B cell (primary cell): ENCODE measurements around the gene NOG. TPM values are rescaled to one million over a fixed set of nuclear protein-coding genes. Genes with fewer than 3 reads are reported as not detected.

Source experiments
- ATAC-seq: fragments of 200-7000 bp; cut with Tn5 transposase; one replicate; pipeline ENCODE4 v1.10.0; 2021; ENCODE audit warnings: low read depth, mild to moderate bottlenecking, moderate number of reproducible peaks, moderate library complexity
- CTCF ChIA-PET: fragments of 350-600 bp; sonication (Branson Sonifier 250); formaldehyde crosslinking; loops from one replicate; lab custom pipeline; 2021; ENCODE audit warnings: antibody characterized with exemption, inconsistent platforms; lab: Charles Lee
- POLR2A ChIA-PET: fragments of 350-600 bp; sonication (Branson Sonifier 250); formaldehyde crosslinking; loops from one replicate; lab custom pipeline; 2021; ENCODE audit warnings: antibody characterized with exemption; lab: Charles Lee
- DNase-seq: peaks from one replicate; pipeline ENCODE4 v3.0.0; 2013
- H2AFZ ChIP-seq: 2 replicates; pipeline ENCODE4 v1.6.1; 2012; ENCODE audit warnings: mild to moderate bottlenecking, low read depth, low read length; ENCODE audit not compliant: insufficient read depth, poor library complexity, severe bottlenecking
- H3K27ac ChIP-seq, 2 donors: 1 replicate in 1 of 2; 2 replicates in 1 of 2; pipeline ENCODE4 v1.5.1; 2012 to 2013; ENCODE audit warnings: low read length in 2 of 2, mild to moderate bottlenecking in 2 of 2, moderate library complexity in 1 of 2
- H3K27me3 ChIP-seq, 4 experiments: fragments of 200-600 bp in 1 of 4; sonication (generic) in 1 of 4; replicated peaks in 1 of 4; 1 replicate in 2 of 4; 2 replicates in 2 of 4; pipeline versions ENCODE4 v1.6.1 to v1.7.0; 2013 to 2016; ENCODE audit warnings: low read length in 3 of 4, mild to moderate bottlenecking in 2 of 4, mixed read lengths in 1 of 4, moderate library complexity in 1 of 4; ENCODE audit not compliant: insufficient read depth in 4 of 4, control insufficient read depth in 3 of 4; ENCODE audit errors: control extremely low read depth in 1 of 4
- H3K36me3 ChIP-seq, 2 experiments: replicated peaks in 1 of 2; 1 replicate in 1 of 2; 2 replicates in 1 of 2; pipeline versions ENCODE4 v1.6.1 to v1.7.1; 2013; ENCODE audit warnings: low read length in 1 of 2; ENCODE audit not compliant: insufficient read depth in 2 of 2, control insufficient read depth in 1 of 2; ENCODE audit errors: control extremely low read depth in 1 of 2, extremely low read depth in 1 of 2
- H3K4me1 ChIP-seq, 2 donors: fragments of 200-600 bp in 1 of 2; sonication (generic) in 1 of 2; 1 replicate in 1 of 2; 2 replicates in 1 of 2; pipeline versions ENCODE4 v1.5.1 to v1.6.1; 2013 to 2017; ENCODE audit warnings: low read length in 2 of 2; ENCODE audit not compliant: control insufficient read depth in 2 of 2, insufficient read depth in 2 of 2
- H3K4me2 ChIP-seq: replicated peaks from 2 replicates; pipeline ENCODE3; 2012; ENCODE audit warnings: mild to moderate bottlenecking, low read depth, low read length; ENCODE audit not compliant: poor library complexity, severe bottlenecking
- H3K4me3 ChIP-seq, 5 experiments: fragments of 200-600 bp in 1 of 5; sonication (generic) in 1 of 5; 1 replicate in 3 of 5; 2 replicates in 2 of 5; pipeline versions ENCODE4 v1.5.1 to v1.7.0; 2011 to 2016; ENCODE audit warnings: low read length in 4 of 5, mild to moderate bottlenecking in 4 of 5, low read depth in 2 of 5, control low read depth in 1 of 5, moderate library complexity in 1 of 5; ENCODE audit not compliant: insufficient read depth in 1 of 5; ENCODE audit errors: control extremely low read depth in 1 of 5, extremely low read depth in 1 of 5
- H3K79me2 ChIP-seq: fragments of 200-600 bp; sonication (generic); one replicate; pipeline ENCODE4 v1.6.0; 2016; ENCODE audit warnings: low read length; ENCODE audit not compliant: control insufficient read depth, insufficient read depth
- H3K9ac ChIP-seq: fragments of 200-600 bp; sonication (generic); 2 replicates; pipeline ENCODE4 v1.6.1; 2017; ENCODE audit warnings: mild to moderate bottlenecking, low read length, moderate library complexity
- H3K9me3 ChIP-seq, 3 donors: one replicate each; pipeline versions ENCODE4 v1.6.1 to v1.7.1; 2013; ENCODE audit warnings: low read length in 2 of 3; ENCODE audit not compliant: control insufficient read depth in 2 of 3, insufficient read depth in 1 of 3; ENCODE audit errors: control extremely low read depth in 1 of 3
- H4K20me1 ChIP-seq: 2 replicates; pipeline ENCODE4 v1.6.0; 2012; ENCODE audit warnings: mild to moderate bottlenecking, low read length; ENCODE audit not compliant: insufficient read depth, control insufficient read depth, poor library complexity, severe bottlenecking
- H3K27ac Mint-ChIP-seq: one replicate; pipeline ENCODE4 v1.8.0; 2021; ENCODE audit warnings: mixed read lengths
- H3K27me3 Mint-ChIP-seq: one replicate; pipeline ENCODE4 v1.8.0; 2021; ENCODE audit warnings: mixed read lengths
- H3K4me1 Mint-ChIP-seq: one replicate; pipeline ENCODE4 v1.8.0; 2021; ENCODE audit warnings: mixed read lengths
- H3K4me3 Mint-ChIP-seq: one replicate; pipeline ENCODE4 v1.8.0; 2021; ENCODE audit warnings: mixed read lengths
- H3K9me3 Mint-ChIP-seq: one replicate; pipeline ENCODE4 v1.8.0; 2022; ENCODE audit warnings: mixed read lengths; ENCODE audit not compliant: insufficient read depth
- EZH2 ChIP-seq: IDR thresholded peaks from 2 replicates; pipeline ENCODE4 v1.6.1; 2012; ENCODE audit warnings: borderline replicate concordance, low read depth, mild to moderate bottlenecking, moderate library complexity, low read length; ENCODE audit not compliant: insufficient read depth, poor library complexity, severe bottlenecking
- WGBS: methylation state at CpG from one replicate; pipeline ENCODE4 v1.1.5; 2013; ENCODE audit warnings: missing lambda C conversion rate; ENCODE audit not compliant: insufficient coverage; 5-methylcytosine and 5-hydroxymethylcytosine counted together
- intact Hi-C: fragments of 100-400 bp; cut with micrococcal nuclease; formaldehyde crosslinking; loops from one replicate; pipeline ENCODE4 v1.10.0; 2022
- polyA plus RNA-seq: library from polyadenylated mRNA; depleted of rRNA; stranded (reverse); fragments of >200 nt; gene quantifications from 2 replicates; pipeline ENCODE4 v1.2.3, GENCODE V29; 2012
- total RNA-seq, 2 donors: library from RNA; stranded (reverse); fragments of 120-200 nt in 1 of 2; gene quantifications; 1 replicate in 1 of 2; 2 replicates in 1 of 2; pipeline versions ENCODE4 v1.2.3 to v1.2.4, GENCODE V29; 2013 to 2022
- TF ChIP-seq, protein P1 (sequence below): fragments of 200-600 bp; IDR thresholded peaks from one replicate; pipeline ENCODE4 v1.8.0; 2022; ENCODE audit warnings: antibody characterized with exemption, mild to moderate bottlenecking

NOG gene
- total and polyA plus RNA-seq, 2 donors (not counting 1 experiment from before 2014, with no cell fraction given), result not detected

GRCh38 chr17:56571456-56571855 lies 22.0 kb upstream of the NOG start:
- Histone ChIP-seq H3K9ac (no peak overlapping the region), H2AFZ (no peak overlapping the region), H3K27ac (no peak overlapping the region), H3K4me3 (no peak overlapping the region), H4K20me1 (no peaks in the 10 kb centered on the region), H3K4me2 (no peak overlapping the region), H3K79me2 (no peaks in the 10 kb centered on the region), H3K36me3 (no peaks in the 10 kb centered on the region), H3K27me3 (peaks cover 0 to 3% (median 0%) of the 10 kb centered on the region in 4 experiments), H3K4me1 (no peaks in the 10 kb centered on the region), H3K9me3 (no peaks in the 10 kb centered on the region)
- ChIA-PET POLR2A (no interaction called here), CTCF (interaction anchor here (1.4 kb wide), 1 partner anchor 144 kb away, joined by 5 read pairs; no protein-coding TSS in a partner anchor)
- Mint-ChIP-seq H3K27me3 (peaks cover 12% of the 10 kb centered on the region), H3K9me3 (no peaks in the 10 kb centered on the region), H3K27ac (no peak overlapping the region), H3K4me1 (no peaks in the 10 kb centered on the region), H3K4me3 (no peak overlapping the region)
- no peak for DNase-seq
- TF ChIP-seq, protein P1, sequence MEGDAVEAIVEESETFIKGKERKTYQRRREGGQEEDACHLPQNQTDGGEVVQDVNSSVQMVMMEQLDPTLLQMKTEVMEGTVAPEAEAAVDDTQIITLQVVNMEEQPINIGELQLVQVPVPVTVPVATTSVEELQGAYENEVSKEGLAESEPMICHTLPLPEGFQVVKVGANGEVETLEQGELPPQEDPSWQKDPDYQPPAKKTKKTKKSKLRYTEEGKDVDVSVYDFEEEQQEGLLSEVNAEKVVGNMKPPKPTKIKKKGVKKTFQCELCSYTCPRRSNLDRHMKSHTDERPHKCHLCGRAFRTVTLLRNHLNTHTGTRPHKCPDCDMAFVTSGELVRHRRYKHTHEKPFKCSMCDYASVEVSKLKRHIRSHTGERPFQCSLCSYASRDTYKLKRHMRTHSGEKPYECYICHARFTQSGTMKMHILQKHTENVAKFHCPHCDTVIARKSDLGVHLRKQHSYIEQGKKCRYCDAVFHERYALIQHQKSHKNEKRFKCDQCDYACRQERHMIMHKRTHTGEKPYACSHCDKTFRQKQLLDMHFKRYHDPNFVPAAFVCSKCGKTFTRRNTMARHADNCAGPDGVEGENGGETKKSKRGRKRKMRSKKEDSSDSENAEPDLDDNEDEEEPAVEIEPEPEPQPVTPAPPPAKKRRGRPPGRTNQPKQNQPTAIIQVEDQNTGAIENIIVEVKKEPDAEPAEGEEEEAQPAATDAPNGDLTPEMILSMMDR, result no peak
- TF ChIP-seq EZH2, result no peak
- intact Hi-C loops, result no loop called here
- 100% methylated on average over 1 of the region's 1 CpG for WGBS
- ATAC-seq, result no peak

GRCh38 chr17:56577190-56577842 lies 16.2 kb upstream of the NOG start:
- no peak overlapping the region for H3K4me3 Mint-ChIP-seq
- no peak for ATAC-seq
- 71% methylated on average over 2 of the region's 5 CpGs for WGBS

More at GRCh38 chr17:56577190-56577842, 16.2 kb upstream of the NOG start:
- Histone ChIP-seq H4K20me1 (no peaks in the 10 kb centered on the region), H3K4me1 (no peaks in the 10 kb centered on the region), H2AFZ (no peak overlapping the region), H3K27me3 (peaks cover 0 to 5% (median 0%) of the 10 kb centered on the region in 4 experiments), H3K9me3 (no peaks in the 10 kb centered on the region), H3K27ac (no peak overlapping the region), H3K79me2 (no peaks in the 10 kb centered on the region), H3K36me3 (no peaks in the 10 kb centered on the region), H3K9ac (no peak overlapping the region), H3K4me3 (no peak overlapping the region), H3K4me2 (no peak overlapping the region)
- H3K4me1 Mint-ChIP-seq, result no peaks in the 10 kb centered on the region
- H3K9me3 Mint-ChIP-seq, result peaks cover 5% of the 10 kb centered on the region
- no peak for TF ChIP-seq EZH2
- TF ChIP-seq, protein P1, result no peak
- no peak overlapping the region for H3K27ac Mint-ChIP-seq
- POLR2A ChIA-PET, result no interaction called here
- CTCF ChIA-PET, result no interaction called here
- peaks cover 29% of the 10 kb centered on the region for H3K27me3 Mint-ChIP-seq
- intact Hi-C loops, result no loop called here
- no peak for DNase-seq
